ENCODE measurements around the gene ZNF346.

The ZNF346 gene

DNA sequence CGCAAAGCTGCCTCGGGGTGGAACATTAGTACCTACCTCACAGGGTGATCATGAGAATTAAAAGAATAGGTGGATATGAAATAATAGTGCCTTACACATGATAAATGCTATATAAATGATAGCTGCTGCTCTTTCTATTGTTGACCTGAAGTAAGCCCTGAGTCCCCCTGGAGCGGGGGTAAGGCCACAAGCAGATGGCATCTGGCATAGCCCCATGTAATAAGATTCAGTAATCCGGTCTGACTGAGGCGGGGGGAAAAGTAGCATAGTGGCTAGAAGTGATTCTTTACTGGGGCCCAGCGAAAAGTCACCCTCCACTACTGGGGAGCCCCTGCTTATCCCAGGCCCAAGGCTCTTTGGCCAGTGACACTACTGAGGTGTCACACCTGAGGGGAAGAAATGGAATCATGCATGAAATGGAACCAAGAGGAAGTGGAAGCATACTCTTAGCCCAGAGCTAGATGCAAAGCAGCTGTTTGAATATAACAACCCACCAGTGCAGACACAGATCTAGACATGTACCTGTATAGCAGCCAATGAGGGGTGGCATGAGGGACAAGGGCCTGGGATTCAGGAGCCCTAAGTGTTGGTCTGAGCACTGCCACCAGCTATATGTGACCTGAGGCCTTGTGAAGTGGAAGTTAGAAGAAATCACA, 48.2 kb downstream of the ZNF346 start:
- DNase-seq (ENCODE audit: low read depth): no peak

DNA sequence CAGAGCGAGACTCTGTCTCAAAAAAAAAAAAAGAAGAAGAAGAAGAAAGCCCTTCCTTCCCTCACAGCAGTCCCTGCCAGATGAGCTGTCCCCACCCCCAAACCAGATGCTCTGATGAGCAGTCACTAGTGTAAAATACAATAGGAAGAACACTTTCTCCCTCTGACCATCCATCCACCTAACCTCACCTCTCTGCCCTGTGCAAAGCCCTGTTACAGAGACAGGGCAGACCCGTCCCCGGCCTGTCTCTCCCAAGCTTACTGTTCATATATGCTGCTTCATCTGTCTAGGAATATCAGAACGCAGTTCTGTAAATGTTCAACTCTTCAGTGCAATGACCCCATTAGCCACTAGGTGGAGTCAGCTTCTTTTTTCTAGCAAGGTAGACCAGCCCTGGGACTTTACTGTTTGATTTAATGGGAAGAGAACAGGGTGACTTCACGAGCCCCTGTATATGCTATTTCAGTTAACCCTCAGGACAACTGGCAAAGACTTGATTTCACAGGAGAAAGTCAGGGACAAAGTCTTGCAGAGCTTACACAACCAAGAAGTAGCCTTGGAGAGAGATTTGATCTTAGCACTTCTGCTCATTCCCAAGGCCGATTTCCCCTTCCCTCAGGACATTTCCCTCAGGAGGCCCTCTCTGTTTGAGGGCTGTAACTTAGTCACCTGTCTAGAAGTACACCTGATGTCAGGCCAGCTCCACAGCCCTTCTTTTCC, 49.3 kb downstream of the ZNF346 start:
- peak; percentile 54 for DNase-seq (ENCODE audit: low read depth)

DNA sequence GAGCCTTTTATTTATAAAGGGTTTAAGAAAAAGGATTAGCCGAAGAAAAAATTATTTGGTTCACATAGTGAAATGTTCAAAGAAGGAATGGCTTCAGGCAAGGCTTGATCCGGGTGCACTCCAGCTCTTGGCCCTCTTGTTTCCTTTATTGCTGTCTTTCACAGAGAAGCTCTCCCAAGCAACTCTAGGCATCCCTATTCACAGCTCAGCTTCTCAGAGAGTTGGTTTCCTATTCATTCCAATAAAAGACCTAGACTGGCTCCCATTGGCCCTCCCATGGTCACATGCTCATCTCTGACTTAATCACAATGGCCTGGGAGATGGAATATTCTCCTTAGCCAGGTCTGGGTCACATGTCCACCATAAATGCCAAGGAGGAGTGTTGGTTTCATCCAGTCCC, 54.8 kb downstream of the ZNF346 start:
- no peak for DNase-seq (ENCODE audit: low read depth)

GRCh38 chr5:177079606-177080005, 57.1 kb downstream of the ZNF346 start:
- DNase-seq (ENCODE audit: low read depth): no peak

DNA sequence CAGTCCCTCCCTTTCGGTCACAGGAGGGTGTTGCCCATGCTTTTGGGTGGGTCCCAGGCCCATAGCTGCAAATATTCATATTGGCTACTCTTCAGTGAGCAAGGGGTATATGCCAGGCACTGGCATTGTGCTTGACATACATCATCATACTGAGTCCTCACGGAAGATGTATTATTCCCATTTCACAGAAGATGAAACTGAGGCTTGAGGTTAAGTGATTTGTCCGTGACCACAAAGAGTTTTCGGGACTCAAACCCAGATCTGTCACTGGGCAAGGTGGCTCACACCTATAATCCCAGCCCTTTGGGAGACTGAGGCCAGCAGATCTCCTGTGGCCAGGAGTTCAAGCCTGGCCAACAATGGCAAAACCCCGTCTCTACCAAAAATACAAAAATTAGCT, 57.8 kb downstream of the ZNF346 start:
- no peak for DNase-seq (ENCODE audit: low read depth)

DNA sequence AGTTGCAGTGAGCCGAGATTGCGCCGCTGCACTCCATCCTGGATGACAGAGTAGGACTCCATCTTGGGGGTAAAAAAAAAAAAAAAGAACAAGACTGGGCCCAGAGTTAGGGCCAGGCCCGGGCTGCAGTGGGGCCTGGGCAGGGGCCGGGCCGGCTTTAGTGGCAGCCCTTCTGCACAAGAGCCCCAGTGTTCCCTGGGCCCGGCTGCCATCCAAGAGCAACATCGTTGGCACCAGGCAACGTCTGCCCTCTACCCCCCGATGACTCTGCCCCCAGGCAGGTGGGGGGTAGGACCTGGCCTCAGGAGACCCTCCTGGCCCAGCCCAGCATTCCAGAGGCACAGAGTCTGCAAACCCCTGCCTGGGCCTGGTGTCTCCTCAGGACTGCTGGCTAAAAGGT, 59.4 kb downstream of the ZNF346 start:
- DNase-seq (ENCODE audit: low read depth): no peak

DNA sequence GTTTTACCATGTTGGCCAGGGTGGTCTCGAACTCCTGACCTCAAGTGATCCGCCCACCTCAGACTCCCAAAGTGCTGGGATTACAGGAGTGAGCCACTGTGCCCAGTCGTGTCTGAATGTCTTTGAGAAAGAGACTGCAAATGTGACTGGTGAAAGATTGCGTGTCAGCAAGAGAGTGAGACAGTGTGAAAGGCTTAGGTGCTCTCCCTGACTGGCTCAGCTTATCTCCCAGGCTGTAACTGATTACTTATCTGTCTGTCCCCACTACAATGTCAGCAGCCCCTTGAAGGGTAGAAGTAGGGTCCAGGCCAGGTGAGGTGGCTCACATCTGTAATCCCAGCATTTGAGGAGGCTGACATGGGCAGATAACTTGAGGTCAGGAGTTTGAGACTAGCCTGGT, 60.9 kb downstream of the ZNF346 start:
- no peak for DNase-seq (ENCODE audit: low read depth)

GRCh38 chr5:177084175-177084574, 61.7 kb downstream of the ZNF346 start:
- DNase-seq (ENCODE audit: low read depth): no peak

DNA sequence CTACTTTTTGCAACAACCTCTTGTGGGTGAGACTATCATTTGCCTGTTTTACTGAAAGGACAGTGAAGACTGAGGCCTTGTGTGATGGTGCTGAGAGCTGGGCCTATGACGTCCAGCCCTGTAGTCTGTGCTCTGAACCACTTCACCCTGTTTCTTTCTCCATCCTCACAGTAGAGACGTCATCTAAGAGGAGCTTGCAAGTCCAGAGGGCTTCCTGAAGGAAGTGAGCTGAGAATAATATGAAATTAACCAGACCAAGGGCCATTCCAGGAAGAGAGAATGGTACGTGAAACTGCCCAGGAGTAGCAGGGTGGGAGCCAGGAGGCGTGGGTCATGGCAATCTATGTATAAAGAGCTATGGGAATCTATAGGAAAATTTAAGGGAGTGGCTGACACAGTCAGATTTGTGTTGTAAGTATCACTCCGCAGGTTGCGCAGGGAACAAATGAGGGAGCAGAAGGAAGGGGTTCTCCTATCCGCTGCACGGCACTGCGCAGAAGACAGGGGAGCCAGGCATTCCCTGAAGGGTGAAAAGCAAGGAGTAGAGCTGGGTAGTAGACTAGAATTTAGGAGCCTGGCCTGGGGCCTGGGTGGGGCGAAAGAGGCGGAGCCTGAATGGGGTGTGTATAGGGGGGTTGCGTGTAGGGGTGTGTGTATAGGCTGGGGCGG, 63.6 kb downstream of the ZNF346 start:
- no peak for DNase-seq (ENCODE audit: low read depth)

- no peak for DNase-seq (ENCODE audit: low read depth)
These were observed 64.3 kb downstream of the ZNF346 start, which contains the start of gene FGFR4 for GRCh38 chr5:177086654-177087397. FGFR4 (plus strand) TSS chr5:177086915; CDS start chr5:177089603, 2,688 bp downstream.

DNA sequence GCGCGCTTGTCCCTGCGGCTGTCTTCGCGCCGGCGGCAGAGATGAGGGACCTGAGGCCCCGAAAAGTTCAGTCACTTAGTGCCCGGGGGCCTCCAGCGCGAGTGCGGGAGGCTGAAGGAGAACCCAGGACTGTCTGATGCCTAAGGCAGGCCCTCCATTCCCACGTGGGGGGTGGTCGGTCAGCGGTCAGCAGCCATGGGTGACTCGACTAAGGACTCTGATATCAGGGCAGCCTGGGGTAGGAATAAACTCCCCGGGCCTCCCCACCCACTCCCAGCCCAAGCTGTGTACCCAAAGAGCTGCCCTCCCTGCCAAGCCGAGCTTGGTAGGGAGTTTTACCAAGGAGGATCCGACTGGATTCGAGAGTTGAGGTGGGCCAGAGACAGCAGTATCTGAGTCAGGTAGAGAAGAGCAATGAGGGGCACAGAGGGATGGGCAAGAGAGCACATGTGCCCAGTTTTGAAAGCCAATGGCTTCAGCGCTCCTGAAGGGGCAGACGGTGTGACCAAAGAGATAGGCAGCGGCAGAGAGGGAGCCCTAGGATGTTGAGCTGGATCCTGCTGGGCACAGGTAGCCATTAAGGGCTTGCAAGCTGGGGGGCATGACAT, 65.0 kb downstream of the ZNF346 start:
- no peak for DNase-seq (ENCODE audit: low read depth)

- DNase-seq (ENCODE audit: low read depth): no peak
These were observed 66.6 kb downstream of the ZNF346 start for GRCh38 chr5:177089127-177089526.

- DNase-seq (ENCODE audit: low read depth): no peak
These were observed 67.5 kb downstream of the ZNF346 start for GRCh38 chr5:177089825-177090641.

DNA sequence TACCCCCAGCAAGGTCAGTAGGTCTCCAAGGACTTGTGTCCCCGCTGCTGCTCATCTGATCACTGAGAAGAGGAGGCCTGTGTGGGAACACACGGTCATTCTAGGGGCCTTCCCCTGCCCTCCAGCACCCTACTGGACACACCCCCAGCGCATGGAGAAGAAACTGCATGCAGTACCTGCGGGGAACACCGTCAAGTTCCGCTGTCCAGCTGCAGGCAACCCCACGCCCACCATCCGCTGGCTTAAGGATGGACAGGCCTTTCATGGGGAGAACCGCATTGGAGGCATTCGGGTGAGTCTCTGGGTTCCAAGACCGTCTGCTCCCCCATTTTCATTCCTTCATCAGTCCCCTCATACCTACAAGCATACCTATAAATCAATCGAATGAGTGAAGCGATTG, 68.3 kb downstream of the ZNF346 start:
- DNase-seq (ENCODE audit: low read depth): no peak

DNA sequence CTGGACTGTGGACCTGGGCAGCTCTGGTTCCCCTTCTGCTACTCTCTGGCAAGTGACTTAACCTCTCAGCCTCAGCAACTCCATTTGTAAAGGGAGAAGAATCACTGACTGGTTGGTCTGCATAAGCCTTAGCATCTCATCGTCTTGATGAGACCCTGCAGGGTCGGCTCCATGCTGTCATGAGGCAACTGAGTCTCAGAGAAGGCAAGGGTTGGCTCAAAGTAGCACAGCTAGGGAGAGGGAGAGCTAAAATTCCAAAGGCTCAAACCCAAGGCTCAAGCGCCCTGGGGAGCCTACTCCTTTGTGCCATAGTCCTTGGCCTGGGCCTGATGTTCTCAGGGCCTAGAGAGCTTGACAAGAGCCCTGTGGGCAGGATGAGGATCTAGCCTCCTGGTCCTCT, 68.7 kb downstream of the ZNF346 start:
- DNase-seq (ENCODE audit: low read depth): no peak

DNA sequence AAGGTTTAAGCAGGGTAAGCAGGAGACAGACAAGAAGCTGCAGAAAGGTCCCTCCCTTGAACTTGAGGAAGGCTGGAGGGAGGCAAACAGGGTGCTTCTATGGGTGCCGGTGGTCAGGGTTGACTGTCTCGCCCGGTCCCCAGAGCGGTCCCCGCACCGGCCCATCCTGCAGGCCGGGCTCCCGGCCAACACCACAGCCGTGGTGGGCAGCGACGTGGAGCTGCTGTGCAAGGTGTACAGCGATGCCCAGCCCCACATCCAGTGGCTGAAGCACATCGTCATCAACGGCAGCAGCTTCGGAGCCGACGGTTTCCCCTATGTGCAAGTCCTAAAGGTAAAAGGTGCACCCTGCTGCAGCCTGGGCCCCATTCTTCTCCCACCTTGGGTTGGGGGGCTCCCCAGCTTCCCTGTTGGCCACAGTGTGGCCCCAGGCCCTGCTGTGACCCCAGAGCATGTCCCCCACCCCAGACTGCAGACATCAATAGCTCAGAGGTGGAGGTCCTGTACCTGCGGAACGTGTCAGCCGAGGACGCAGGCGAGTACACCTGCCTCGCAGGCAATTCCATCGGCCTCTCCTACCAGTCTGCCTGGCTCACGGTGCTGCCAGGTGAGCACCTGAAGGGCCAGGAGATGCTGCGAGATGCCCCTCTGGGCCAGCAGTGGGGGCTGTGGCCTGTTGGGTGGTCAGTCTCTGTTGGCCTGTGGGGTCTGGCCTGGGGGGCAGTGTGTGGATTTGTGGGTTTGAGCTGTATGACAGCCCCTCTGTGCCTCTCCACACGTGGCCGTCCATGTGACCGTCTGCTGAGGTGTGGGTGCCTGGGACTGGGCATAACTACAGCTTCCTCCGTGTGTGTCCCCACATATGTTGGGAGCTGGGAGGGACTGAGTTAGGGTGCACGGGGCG, 69.9 kb downstream of the ZNF346 start:
- no peak for DNase-seq (ENCODE audit: low read depth)

GRCh38 chr5:177093082-177093712, 70.7 kb downstream of the ZNF346 start:
- no peak for DNase-seq (ENCODE audit: low read depth)

- DNase-seq (ENCODE audit: low read depth): no peak
These were observed 71.3 kb downstream of the ZNF346 start for GRCh38 chr5:177093803-177094202.

- DNase-seq (ENCODE audit: low read depth): no peak
These were observed 72.0 kb downstream of the ZNF346 start for GRCh38 chr5:177094224-177095087.

Measured in non-pigmented ciliary epithelial cell (primary cell).